ENCODE measurements around the gene STK32A.
A peak's percentile ranks its signal among the peaks of the same experiment; 100 is the strongest.
"Not testable (repeated sequence)": the region's sequence is repeated elsewhere in the genome, so short reads cannot be mapped to it uniquely, and the experiment has no call there.

Gene STK32A

DNA sequence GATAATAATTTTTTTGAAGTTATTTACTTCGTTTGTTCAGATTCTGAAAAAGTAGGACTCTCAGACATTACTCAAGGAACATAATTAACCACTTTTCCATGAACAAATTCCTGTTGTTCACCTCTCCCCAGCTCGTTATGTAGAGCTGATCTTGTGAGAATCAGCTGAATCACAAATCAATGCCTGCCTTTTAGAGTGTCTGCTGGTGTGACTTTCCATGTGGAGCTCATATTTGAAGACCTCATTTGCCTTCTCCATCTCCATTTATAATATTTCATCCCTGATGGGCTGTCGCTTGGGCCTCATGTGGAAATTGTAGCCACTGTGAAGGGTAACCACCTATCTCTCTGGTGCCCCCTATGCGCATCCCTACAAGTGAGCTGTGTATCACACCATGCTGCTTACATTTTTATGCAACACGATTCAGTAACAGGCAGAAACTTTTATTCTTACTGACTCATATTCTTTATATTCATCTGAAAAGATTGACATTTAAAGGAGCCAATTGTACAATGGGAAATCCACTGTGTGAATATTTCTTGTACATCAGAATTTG, 111.3 kb downstream of the STK32A start:
- DNase-seq (ENCODE audit: low spot score), result no peak

DNA sequence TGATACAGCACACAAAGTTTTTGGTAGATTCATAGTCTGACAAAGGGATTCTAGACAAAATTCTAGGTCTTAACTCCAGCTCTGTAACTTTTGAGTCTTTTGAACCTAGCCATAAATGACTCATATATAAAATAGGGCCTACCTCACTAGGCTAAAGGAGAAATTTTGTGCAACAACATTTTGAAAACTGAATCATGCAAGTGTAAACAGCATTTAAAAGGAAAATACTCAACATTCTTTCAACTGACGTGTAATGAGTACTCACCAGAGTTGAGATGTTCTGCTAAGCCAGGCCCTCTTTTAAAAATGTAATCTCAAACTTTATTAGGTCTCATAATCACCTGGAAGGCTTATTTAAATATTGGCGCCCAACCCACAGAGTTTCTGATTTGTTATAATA, 113.2 kb downstream of the STK32A start:
- no peak for DNase-seq (ENCODE audit: low spot score)

DNA sequence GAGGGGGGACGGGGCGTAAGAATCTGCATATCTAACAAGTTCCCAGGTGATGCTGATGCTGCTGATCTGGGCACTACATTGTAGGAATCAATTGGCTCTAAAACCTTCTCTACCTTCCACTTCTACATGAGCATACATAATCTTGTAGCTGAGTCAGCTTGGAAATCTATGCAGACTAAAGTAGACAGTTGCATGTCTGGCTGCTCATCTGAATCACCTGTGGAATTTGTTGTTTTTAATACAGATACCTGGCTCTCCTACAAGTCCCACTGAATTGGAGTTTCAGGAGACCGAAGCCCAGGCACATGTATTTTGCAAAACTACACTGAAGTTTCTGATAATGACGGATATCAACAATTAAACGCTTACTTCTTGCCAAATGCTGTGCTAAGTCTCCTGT, 113.6 kb downstream of the STK32A start:
- DNase-seq (ENCODE audit: low spot score), result no peak

- DNase-seq (ENCODE audit: low spot score), result no peak
Observed at GRCh38 chr5:147349241-147349640, 114.4 kb downstream of the STK32A start.

DNA sequence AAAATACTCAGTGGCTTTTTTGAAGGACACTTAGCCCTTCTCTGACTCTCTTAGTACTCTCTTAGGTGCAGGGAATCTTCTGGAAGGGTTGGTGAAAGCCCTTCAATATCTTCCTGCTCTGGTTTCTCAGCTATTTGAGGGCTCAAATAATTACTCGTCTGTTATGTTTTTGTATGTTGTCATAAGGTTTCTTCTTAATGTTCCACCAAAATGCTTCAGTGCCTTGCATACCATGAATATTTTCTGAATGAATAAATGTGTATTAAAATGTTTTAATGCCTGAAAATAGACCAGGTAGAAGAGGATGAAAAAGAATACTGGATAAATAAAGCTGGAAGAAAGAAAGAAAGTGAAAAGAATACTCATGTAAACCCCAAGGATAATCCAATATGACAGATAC, 124.3 kb downstream of the STK32A start:
- DNase-seq (ENCODE audit: low spot score), result no peak

- DNase-seq (ENCODE audit: low spot score), result no peak
Observed at GRCh38 chr5:147359581-147359980, 124.8 kb downstream of the STK32A start.

- DNase-seq (ENCODE audit: low spot score), result no peak
Observed at GRCh38 chr5:147360816-147361215, 126.0 kb downstream of the STK32A start.

- DNase-seq (ENCODE audit: low spot score), result no peak
Observed at GRCh38 chr5:147361441-147362175, 126.8 kb downstream of the STK32A start.

GRCh38 chr5:147367381-147367780, 132.6 kb downstream of the STK32A start:
- not testable (repeated sequence) for DNase-seq (ENCODE audit: low spot score)

GRCh38 chr5:147369742-147370374, 135.0 kb downstream of the STK32A start:
- peak; percentile 30 for DNase-seq (ENCODE audit: low spot score)

DNA sequence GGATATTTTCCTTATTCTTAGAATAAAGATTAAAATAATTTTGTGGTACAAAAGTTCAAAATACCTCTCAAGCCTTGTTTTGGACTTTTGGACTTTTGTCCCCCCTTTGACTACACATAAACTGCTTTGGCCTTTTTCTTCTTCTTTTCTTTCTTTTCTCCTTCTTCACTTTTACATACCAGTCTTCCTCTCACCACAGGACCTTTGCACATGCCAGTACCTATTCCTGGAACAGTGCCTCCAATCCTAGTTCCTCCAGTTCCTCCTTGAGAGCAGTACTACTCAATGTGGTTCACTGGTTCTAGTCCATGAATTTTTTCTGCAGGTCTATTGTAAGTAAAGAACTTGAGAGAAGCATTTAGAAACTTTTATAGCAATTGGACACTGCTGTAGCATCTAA, 136.5 kb downstream of the STK32A start:
- no peak for DNase-seq (ENCODE audit: low spot score)

DNA sequence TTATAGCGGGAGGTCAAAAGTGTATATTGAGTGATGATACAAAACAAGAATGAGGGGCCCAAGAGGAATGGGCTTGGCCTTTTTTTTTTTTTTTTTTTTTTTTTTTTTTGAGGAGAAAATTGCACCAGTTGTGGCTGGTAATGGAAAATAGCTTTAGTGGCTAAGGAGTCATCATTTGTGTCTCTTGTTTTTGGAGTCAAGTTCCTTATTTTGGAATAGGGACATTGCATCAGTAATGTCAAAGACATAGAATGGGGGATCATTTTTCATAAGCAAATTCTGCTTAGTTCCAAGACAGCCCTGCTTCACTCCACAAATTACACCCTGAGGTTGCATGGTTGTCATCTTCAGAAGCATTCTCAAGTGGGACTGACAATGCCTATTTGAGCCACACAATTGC, 137.4 kb downstream of the STK32A start:
- no peak for DNase-seq (ENCODE audit: low spot score)

- no peak for DNase-seq (ENCODE audit: low spot score)
Observed at GRCh38 chr5:147373328-147373727, 138.5 kb downstream of the STK32A start.

GRCh38 chr5:147375151-147375550, 140.3 kb downstream of the STK32A start:
- DNase-seq (ENCODE audit: low spot score), result no peak

DNA sequence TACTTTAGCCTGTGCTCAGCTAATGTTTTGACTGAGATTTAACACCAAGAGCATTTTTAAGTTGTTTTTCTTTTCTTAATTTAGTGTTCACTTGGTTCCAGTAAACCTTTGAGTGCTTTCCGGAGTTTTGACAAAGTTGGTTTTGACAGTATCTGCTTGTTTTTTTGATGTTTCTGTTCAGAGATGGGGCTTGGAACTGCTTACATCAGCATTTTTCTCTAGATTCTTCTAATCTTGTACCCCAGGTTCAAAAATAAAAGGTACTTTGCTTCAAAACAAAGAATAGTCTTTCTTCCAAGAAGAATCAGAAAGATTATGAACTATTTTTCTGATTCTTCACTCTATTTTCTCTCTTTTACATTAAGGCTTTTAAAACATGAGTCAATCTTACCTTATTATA, 142.9 kb downstream of the STK32A start:
- no peak for DNase-seq (ENCODE audit: low spot score)

DNA sequence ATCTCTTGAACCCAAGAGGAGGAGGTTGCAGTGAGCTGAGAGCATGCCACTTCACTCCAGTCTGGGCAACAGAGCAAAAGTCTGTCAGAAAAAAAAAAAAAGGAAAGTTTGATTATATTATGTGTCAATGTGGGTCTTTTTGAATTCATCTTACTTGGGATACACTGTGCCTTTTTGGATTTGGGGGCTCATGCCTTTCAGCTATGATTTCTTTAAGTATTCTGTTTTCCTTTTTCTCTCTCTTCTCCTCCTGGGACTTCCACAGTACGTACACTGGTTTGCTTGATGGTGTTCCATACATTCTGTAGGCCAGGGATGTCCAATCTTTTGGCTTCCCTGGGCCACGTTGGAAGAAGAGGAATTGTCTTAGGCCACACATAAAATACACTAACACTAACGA, 146.7 kb downstream of the STK32A start:
- no peak for DNase-seq (ENCODE audit: low spot score)

DNA sequence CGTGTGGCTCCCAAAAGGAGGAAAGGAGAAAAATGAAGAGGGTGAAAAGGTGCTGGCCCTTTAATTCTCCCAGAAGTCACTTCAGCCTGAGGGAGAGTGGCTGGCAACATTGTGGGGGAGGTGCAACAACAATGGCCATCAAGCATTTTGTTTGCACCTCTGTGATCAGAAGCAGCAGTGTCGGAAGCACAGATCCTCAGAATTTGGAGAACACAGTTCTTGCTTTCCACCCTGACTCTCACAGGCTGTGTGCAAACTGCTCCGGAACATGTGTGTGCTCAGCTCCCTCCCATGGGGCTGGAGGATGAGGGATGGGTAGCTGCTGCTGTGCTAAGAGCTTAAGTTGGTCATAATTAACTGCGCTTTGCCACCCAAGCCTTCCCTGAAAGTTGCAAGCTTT, 147.9 kb downstream of the STK32A start:
- peak; percentile 68 for DNase-seq (ENCODE audit: low spot score)

GRCh38 chr5:147384346-147385193, 149.7 kb downstream of the STK32A start:
- no peak for DNase-seq (ENCODE audit: low spot score)

GRCh38 chr5:147387109-147387508, 152.3 kb downstream of the STK32A start:
- DNase-seq (ENCODE audit: low spot score), result no peak

DNA sequence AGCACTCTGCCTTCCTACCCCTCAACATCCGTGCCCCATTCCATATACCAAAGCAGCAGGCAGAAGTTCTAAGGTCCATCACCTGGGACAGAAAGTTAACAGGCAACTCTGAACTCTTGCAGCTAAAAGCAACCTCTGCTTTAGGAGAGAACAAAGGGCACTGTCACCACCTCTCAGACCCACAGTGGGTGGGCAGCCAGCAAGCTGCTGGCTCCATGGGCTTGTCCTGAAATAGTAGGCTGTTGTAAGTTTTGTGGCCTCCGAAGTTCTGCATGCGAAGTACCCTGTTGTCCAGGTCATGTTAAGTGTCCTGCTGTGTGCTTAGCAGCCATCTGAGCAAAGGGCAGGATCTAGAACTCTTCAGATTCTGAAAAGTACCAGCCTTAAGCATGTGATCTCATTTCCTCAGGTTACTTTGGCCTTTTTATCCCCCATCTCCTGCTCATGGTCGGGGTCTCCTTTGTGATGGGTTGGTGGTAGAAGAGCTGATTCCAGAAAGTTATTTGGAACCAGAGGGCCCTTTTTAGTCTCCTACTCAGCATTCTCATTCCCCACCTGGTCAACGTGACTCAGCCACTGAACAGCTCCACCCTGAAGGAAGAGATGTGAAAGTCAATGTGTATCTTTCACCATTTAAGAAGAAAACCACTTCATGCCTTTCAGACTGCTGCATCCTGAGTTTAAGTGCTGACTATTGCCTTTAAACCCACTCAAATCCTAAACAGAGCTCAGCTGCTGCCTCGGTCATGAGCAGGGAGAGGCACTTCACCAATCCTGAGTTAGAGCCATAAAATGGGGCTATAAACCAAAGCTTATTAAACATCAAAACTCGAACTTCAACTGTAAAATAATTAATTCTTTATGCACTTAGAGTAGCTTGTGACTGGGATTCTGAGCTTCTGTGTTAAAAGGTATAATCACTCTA, 153.6 kb downstream of the STK32A start:
- no peak for DNase-seq (ENCODE audit: low spot score)

DNA sequence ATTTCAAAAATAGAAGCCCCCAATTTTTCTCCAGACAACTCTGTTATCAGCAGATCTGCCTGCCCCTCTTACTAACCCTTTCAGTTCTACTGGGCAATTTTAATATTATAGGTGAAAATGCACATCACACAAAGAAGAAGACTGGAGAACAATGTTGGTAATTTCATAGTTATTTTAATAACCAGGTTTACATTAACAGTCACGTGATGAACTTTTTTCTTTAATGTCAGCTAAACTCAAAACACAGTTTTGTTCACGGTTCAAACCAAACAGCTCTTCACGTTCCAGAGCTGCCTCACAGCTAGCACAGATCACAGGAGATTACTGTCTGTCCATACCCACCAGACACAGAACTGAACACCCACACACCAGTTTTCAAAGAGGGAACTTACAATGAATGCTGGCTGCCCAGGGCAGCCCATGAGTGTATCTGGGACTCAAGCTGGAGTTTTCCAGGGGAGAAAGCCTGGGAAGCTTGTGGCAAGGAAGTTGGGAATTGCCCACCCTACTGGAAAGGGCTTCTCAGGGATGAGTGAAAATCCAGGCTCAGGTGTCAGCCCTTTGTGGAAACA, 155.9 kb downstream of the STK32A start:
- DNase-seq (ENCODE audit: low spot score), result no peak

All from GM03348 (cell line).